Activated CD8-positive, alpha-beta T cell treated with anti-CD3 and anti-CD28 coated beads for 36 hours (primary cell): Measurements from ENCODE around the gene BRINP3. TPM values are rescaled to one million over a fixed set of nuclear protein-coding genes. Genes with fewer than 3 reads are reported as not detected.

Experiments used
- ATAC-seq: fragments of 200-7000 bp; cut with Tn5 transposase; one replicate; pipeline ENCODE4 v1.10.0; 2021; ENCODE audit warnings: mild to moderate bottlenecking, moderate library complexity
- CTCF ChIA-PET: fragments of 350-600 bp; sonication (Branson Sonifier 250); formaldehyde crosslinking; loops from one replicate; lab custom pipeline; 2021; ENCODE audit warnings: antibody characterized with exemption; lab: Charles Lee
- POLR2A ChIA-PET: fragments of 350-600 bp; sonication (Branson Sonifier 250); formaldehyde crosslinking; loops from one replicate; lab custom pipeline; 2021; ENCODE audit warnings: antibody characterized with exemption; lab: Charles Lee
- DNase-seq: peaks from one replicate; pipeline ENCODE4 v3.0.0-alpha.2; 2020
- H3K27ac Mint-ChIP-seq: one replicate; pipeline ENCODE4 v1.8.0; 2021; ENCODE audit warnings: mild to moderate bottlenecking, mixed read lengths
- H3K27me3 Mint-ChIP-seq: one replicate; pipeline ENCODE4 v1.8.0; 2021; ENCODE audit warnings: mixed read lengths
- H3K36me3 Mint-ChIP-seq: one replicate; pipeline ENCODE4 v1.8.0; 2021; ENCODE audit warnings: low read depth, mixed read lengths
- H3K4me1 Mint-ChIP-seq: one replicate; pipeline ENCODE4 v1.8.0; 2021; ENCODE audit warnings: low read depth, mixed read lengths
- H3K4me3 Mint-ChIP-seq: one replicate; pipeline ENCODE4 v1.8.0; 2021; ENCODE audit warnings: mild to moderate bottlenecking, moderate library complexity, mixed read lengths
- H3K9me3 Mint-ChIP-seq: one replicate; pipeline ENCODE4 v1.8.0; 2021; ENCODE audit warnings: mixed read lengths
- intact Hi-C: fragments of 100-400 bp; cut with micrococcal nuclease; formaldehyde crosslinking; loops from one replicate; pipeline ENCODE4 v1.10.0; 2022
- total RNA-seq, 2 experiments: library from RNA; stranded (reverse); gene quantifications; one replicate each; pipeline ENCODE4 v1.2.3, GENCODE V29; 2021
- TF ChIP-seq, protein P1 (sequence below): fragments of 200-600 bp; IDR thresholded peaks from one replicate; pipeline ENCODE4 v1.8.0; 2022; ENCODE audit warnings: antibody characterized with exemption, mild to moderate bottlenecking

BRINP3 gene
- total RNA-seq, 2 experiments from 2014 or later: not detected

- H3K36me3 Mint-ChIP-seq: no peaks in the 10 kb centered on the region
- ATAC-seq (no peak), DNase-seq (no peak)
- H3K27ac Mint-ChIP-seq: no peak overlapping the region
- H3K27me3 Mint-ChIP-seq: no peaks in the 10 kb centered on the region
- H3K4me1 Mint-ChIP-seq: no peaks in the 10 kb centered on the region
- ChIA-PET CTCF (no interaction called here), POLR2A (no interaction called here)
- TF ChIP-seq, protein P1, sequence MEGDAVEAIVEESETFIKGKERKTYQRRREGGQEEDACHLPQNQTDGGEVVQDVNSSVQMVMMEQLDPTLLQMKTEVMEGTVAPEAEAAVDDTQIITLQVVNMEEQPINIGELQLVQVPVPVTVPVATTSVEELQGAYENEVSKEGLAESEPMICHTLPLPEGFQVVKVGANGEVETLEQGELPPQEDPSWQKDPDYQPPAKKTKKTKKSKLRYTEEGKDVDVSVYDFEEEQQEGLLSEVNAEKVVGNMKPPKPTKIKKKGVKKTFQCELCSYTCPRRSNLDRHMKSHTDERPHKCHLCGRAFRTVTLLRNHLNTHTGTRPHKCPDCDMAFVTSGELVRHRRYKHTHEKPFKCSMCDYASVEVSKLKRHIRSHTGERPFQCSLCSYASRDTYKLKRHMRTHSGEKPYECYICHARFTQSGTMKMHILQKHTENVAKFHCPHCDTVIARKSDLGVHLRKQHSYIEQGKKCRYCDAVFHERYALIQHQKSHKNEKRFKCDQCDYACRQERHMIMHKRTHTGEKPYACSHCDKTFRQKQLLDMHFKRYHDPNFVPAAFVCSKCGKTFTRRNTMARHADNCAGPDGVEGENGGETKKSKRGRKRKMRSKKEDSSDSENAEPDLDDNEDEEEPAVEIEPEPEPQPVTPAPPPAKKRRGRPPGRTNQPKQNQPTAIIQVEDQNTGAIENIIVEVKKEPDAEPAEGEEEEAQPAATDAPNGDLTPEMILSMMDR: no peak
- peaks cover 13% of the 10 kb centered on the region for H3K9me3 Mint-ChIP-seq
- intact Hi-C loops: no loop called here
- H3K4me3 Mint-ChIP-seq: no peak overlapping the region
Observed at GRCh38 chr1:190102757-190103326, 374.8 kb downstream of the BRINP3 start.

GRCh38 chr1:190101756-190102155, 375.9 kb downstream of the BRINP3 start:
- ChIA-PET POLR2A (no interaction called here), CTCF (no interaction called here)
- Mint-ChIP-seq H3K4me1 (no peaks in the 10 kb centered on the region), H3K27ac (no peak overlapping the region), H3K4me3 (no peak overlapping the region), H3K27me3 (no peaks in the 10 kb centered on the region), H3K9me3 (peaks cover 14% of the 10 kb centered on the region), H3K36me3 (no peaks in the 10 kb centered on the region)
- DNase-seq (no peak), ATAC-seq (no peak)
- TF ChIP-seq, protein P1: no peak
- intact Hi-C loops: no loop called here

- ChIA-PET CTCF (no interaction called here), POLR2A (no interaction called here)
- H3K36me3 Mint-ChIP-seq: no peaks in the 10 kb centered on the region
- H3K9me3 Mint-ChIP-seq: peaks cover 13% of the 10 kb centered on the region
- no peak overlapping the region for H3K4me3 Mint-ChIP-seq
- intact Hi-C loops: no loop called here
- ATAC-seq (no peak), DNase-seq (no peak)
- TF ChIP-seq, protein P1: no peak
- no peak overlapping the region for H3K27ac Mint-ChIP-seq
- no peaks in the 10 kb centered on the region for H3K4me1 Mint-ChIP-seq
- no peaks in the 10 kb centered on the region for H3K27me3 Mint-ChIP-seq
Observed at GRCh38 chr1:190098756-190099155, 378.9 kb downstream of the BRINP3 start.

DNA sequence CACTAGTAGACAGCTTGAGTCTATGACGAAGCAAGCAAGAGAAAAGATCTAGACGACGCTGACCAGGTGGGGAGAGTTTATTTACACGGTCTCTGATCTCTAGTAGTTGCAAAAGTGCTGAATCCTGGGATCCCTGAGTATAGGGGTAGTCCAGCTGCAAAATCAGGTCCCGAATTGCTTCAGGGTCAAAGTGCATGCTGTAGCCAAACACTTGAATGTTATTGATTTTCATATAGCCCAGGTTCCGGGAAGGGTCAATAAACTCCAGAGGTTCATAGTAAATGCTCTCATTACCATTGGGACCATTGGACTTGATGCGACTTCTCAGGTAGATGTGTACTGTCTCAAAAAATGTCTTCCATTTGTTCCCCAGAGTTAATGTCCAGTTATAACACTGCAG, 379.6 kb downstream of the BRINP3 start:
- TF ChIP-seq, protein P1: no peak
- ChIA-PET POLR2A (no interaction called here), CTCF (no interaction called here)
- intact Hi-C loops: no loop called here
- Mint-ChIP-seq H3K36me3 (no peaks in the 10 kb centered on the region), H3K4me3 (no peak overlapping the region), H3K27ac (no peak overlapping the region), H3K9me3 (peaks cover 13% of the 10 kb centered on the region), H3K4me1 (no peaks in the 10 kb centered on the region), H3K27me3 (no peaks in the 10 kb centered on the region)
- ATAC-seq (no peak), DNase-seq (no peak)

GRCh38 chr1:190095596-190095995, 382.1 kb downstream of the BRINP3 start:
- Mint-ChIP-seq H3K36me3 (no peaks in the 10 kb centered on the region), H3K9me3 (peaks cover 11% of the 10 kb centered on the region), H3K4me3 (no peak overlapping the region), H3K4me1 (no peaks in the 10 kb centered on the region), H3K27me3 (no peaks in the 10 kb centered on the region), H3K27ac (no peak overlapping the region)
- TF ChIP-seq, protein P1: no peak
- intact Hi-C loops: no loop called here
- CTCF ChIA-PET: no interaction called here
- ATAC-seq (no peak), DNase-seq (no peak)
- POLR2A ChIA-PET: no interaction called here
